Endothelial cell of umbilical vein (primary cell): ENCODE data around the gene TEKT5. TPM values are rescaled to one million over a fixed set of nuclear protein-coding genes. Genes with fewer than 3 reads are reported as not detected.

Experiments
- BruUV-seq: library from RNA; stranded (reverse); fragments of 400-500 nt; replicated peaks from 2 replicates; lab custom pipeline; 2021; lab: Mats Ljungman, UMichigan
- CTCF ChIA-PET: fragments of 300-600, 350-600 bp; sonication (Branson Sonifier 250); formaldehyde crosslinking; loops from one replicate; lab custom pipeline; 2021; ENCODE audit warnings: antibody characterized with exemption, inconsistent platforms; lab: Charles Lee
- POLR2A ChIA-PET: fragments of 300-600, 350-600 bp; sonication (Branson Sonifier 250); formaldehyde crosslinking; loops from one replicate; lab custom pipeline; 2021; ENCODE audit warnings: antibody characterized with exemption, inconsistent platforms; lab: Charles Lee
- DNase-seq: peaks from one replicate; pipeline ENCODE4 v3.0.0-alpha.2; 2011; ENCODE audit warnings: low read depth, low spot score
- FAIRE-seq: peaks from 2 replicates; lab custom pipeline; 2011; peaks lifted over from hg19 to GRCh38; lab: Jason Lieb, UNC
- H2AFZ ChIP-seq: 2 replicates; pipeline ENCODE4 v1.6.0; 2012; ENCODE audit warnings: low read depth, low read length, control low read depth, inconsistent platforms
- H3K27ac ChIP-seq: 2 replicates; pipeline ENCODE4 v1.5.1; 2011; ENCODE audit warnings: low read depth, mild to moderate bottlenecking, control low read depth, low read length, moderate library complexity; ENCODE audit not compliant: insufficient read depth
- H3K27me3 ChIP-seq, 2 experiments: 2 replicates each; pipeline versions ENCODE4 v1.6.0 to v1.6.1; 2011; ENCODE audit warnings: low read length in 2 of 2, mixed read lengths in 1 of 2; ENCODE audit not compliant: control insufficient read depth in 2 of 2, insufficient read depth in 2 of 2
- H3K36me3 ChIP-seq, 2 experiments: 2 replicates in 1 of 2; 3 replicates in 1 of 2; pipeline ENCODE4 v1.5.1; 2011; ENCODE audit warnings: low read length in 2 of 2, mild to moderate bottlenecking in 1 of 2, moderate library complexity in 1 of 2; ENCODE audit not compliant: control insufficient read depth in 2 of 2, insufficient read depth in 2 of 2; ENCODE audit errors: extremely low read depth in 1 of 2
- H3K4me1 ChIP-seq: 3 replicates; pipeline ENCODE4 v1.5.1; 2011; ENCODE audit warnings: mild to moderate bottlenecking, low read length; ENCODE audit not compliant: control insufficient read depth, insufficient read depth; ENCODE audit errors: extremely low read depth
- H3K4me2 ChIP-seq: 2 replicates; pipeline ENCODE4 v1.6.1; 2011; ENCODE audit warnings: low read length, control low read depth, mixed read lengths; ENCODE audit not compliant: insufficient read depth
- H3K4me3 ChIP-seq, 3 experiments: fragments of 200-600 bp in 1 of 3; sonication (generic), shearing (Covaris generic) in 1 of 3; replicated peaks in 1 of 3; 2 replicates each; pipeline ENCODE4 v1.5.1; 2011 to 2016; ENCODE audit warnings: control low read depth in 3 of 3, low read length in 3 of 3, mild to moderate bottlenecking in 2 of 3, inconsistent platforms in 1 of 3, low read depth in 1 of 3, moderate library complexity in 1 of 3; ENCODE audit not compliant: insufficient read depth in 1 of 3
- H3K79me2 ChIP-seq: 2 replicates; pipeline ENCODE4 v1.6.0; 2012; ENCODE audit warnings: low read length, inconsistent platforms; ENCODE audit not compliant: control insufficient read depth, insufficient read depth
- H3K9ac ChIP-seq: replicated peaks from 2 replicates; pipeline ENCODE3; 2011; ENCODE audit warnings: low read length, control low read depth; ENCODE audit not compliant: insufficient read depth; ENCODE audit errors: extremely low read depth
- H3K9me1 ChIP-seq: replicated peaks from 3 replicates; pipeline ENCODE4 v1.6.0; 2011; ENCODE audit warnings: mild to moderate bottlenecking, low read length; ENCODE audit not compliant: control insufficient read depth, insufficient read depth; ENCODE audit errors: extremely low read depth
- H3K9me3 ChIP-seq: replicated peaks from 2 replicates; pipeline ENCODE4 v1.5.1; 2012; ENCODE audit warnings: low read length, inconsistent platforms; ENCODE audit not compliant: control insufficient read depth, insufficient read depth
- H4K20me1 ChIP-seq: replicated peaks from 2 replicates; pipeline ENCODE3; 2011; ENCODE audit warnings: mild to moderate bottlenecking, low read length; ENCODE audit not compliant: control insufficient read depth, insufficient read depth; ENCODE audit errors: extremely low read depth
- EZH2 ChIP-seq: IDR thresholded peaks from 2 replicates; pipeline ENCODE4 v1.6.1; 2012; ENCODE audit warnings: borderline replicate concordance, low read depth, mild to moderate bottlenecking, moderate library complexity, low read length, inconsistent platforms; ENCODE audit not compliant: severe bottlenecking
- FOS ChIP-seq: IDR thresholded peaks from 2 replicates; pipeline ENCODE4 v1.6.1; 2011; ENCODE audit warnings: mild to moderate bottlenecking, low read length, moderate library complexity, borderline replicate concordance; ENCODE audit not compliant: insufficient read depth
- GATA2 ChIP-seq: IDR thresholded peaks from 2 replicates; pipeline ENCODE4 v1.7.0; 2011; ENCODE audit warnings: low read depth, mild to moderate bottlenecking, moderate library complexity, mixed read lengths, low read length; ENCODE audit not compliant: insufficient read length, insufficient read depth
- JUN ChIP-seq: IDR thresholded peaks from 2 replicates; pipeline ENCODE4 v1.6.1; 2011; ENCODE audit warnings: borderline replicate concordance, low read depth; ENCODE audit not compliant: insufficient read length, insufficient read depth
- MYC ChIP-seq: IDR thresholded peaks from one replicate; pipeline ENCODE4 v1.6.1; 2011; ENCODE audit warnings: mild to moderate bottlenecking, low read depth, low read length
- POLR2A ChIP-seq: IDR thresholded peaks from 2 replicates; pipeline ENCODE4 v1.6.1; 2012; ENCODE audit warnings: low read depth, mild to moderate bottlenecking, control low read depth, low read length
- POLR2AphosphoS5 ChIP-seq: IDR thresholded peaks from 2 replicates; pipeline ENCODE4 v1.6.1; 2012; ENCODE audit warnings: low read depth, mild to moderate bottlenecking, control low read depth, low read length, moderate library complexity; ENCODE audit not compliant: insufficient read depth
- dilution Hi-C: fragments of 300-500 bp; cut with MboI; formaldehyde crosslinking; loops from one replicate; pipeline ENCODE4 v1.15.0; 2019; ENCODE audit warnings: low sequenced_read_pairs; ENCODE audit not compliant: extremely low pct_ligation_motif_present
- intact Hi-C: fragments of 100-400 bp; cut with micrococcal nuclease; formaldehyde crosslinking; loops from one replicate; pipeline ENCODE4 v1.10.0; 2022
- polyA plus RNA-seq, 4 experiments: library from polyadenylated mRNA; depleted of rRNA in 3 of 4; stranded (reverse) in 3 of 4; unstranded in 1 of 4; fragments of >200 nt; gene quantifications; 2 replicates each; pipeline versions ENCODE4 v1.2.1 to v1.2.3, GENCODE V29; 2011 to 2012; ENCODE audit warnings: missing spikeins in 1 of 4
- total RNA-seq: library from RNA; stranded (reverse); gene quantifications from 2 replicates; pipeline ENCODE4 v1.2.3, GENCODE V29; 2021
- TF ChIP-seq, protein P1 (sequence below), 2 donors: IDR thresholded peaks; 1 replicate in 1 of 2; 2 replicates in 1 of 2; pipeline ENCODE4 v1.5.1; 2011; ENCODE audit warnings: low read length in 2 of 2, mild to moderate bottlenecking in 2 of 2, moderate library complexity in 2 of 2, control low read depth in 1 of 2, inconsistent platforms in 1 of 2, low read depth in 1 of 2; ENCODE audit not compliant: insufficient read depth in 1 of 2; ENCODE audit errors: extremely low read depth in 1 of 2
- TF ChIP-seq, protein P2 (sequence below): IDR thresholded peaks from 2 replicates; pipeline ENCODE4 v1.6.1; 2011; ENCODE audit not compliant: insufficient read depth, insufficient read length

The TEKT5 gene
- total and polyA plus RNA-seq, 2 donors (not counting 3 experiments of a cell fraction or from before 2014, with no cell fraction given), result not detected

DNA sequence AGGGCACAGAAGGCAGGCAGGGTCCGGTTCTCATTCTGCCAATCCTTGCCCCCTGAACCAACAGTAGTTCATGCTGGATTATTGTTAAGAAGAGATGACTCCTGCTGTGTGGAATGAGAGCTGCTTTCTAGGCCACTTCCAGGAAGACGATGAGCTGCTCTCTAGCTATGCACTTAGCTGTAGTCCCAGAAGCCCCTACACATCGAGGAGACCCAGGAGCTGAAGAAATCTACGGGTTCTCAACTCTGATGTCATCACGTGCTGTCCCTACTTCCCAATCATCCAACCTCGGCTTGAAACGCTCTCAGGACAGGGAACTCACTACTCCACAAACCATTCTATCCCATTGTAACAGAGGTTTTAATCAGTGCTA, 85.3 kb downstream of the TEKT5 start:
- dilution Hi-C loops, result no loop called here
- DNase-seq, result no peak
- TF ChIP-seq MYC (no peak), JUN (no peak), GATA2 (no peak), EZH2 (no peak), FOS (no peak), POLR2AphosphoS5 (no peak), POLR2A (no peak)
- TF ChIP-seq, protein P1, sequence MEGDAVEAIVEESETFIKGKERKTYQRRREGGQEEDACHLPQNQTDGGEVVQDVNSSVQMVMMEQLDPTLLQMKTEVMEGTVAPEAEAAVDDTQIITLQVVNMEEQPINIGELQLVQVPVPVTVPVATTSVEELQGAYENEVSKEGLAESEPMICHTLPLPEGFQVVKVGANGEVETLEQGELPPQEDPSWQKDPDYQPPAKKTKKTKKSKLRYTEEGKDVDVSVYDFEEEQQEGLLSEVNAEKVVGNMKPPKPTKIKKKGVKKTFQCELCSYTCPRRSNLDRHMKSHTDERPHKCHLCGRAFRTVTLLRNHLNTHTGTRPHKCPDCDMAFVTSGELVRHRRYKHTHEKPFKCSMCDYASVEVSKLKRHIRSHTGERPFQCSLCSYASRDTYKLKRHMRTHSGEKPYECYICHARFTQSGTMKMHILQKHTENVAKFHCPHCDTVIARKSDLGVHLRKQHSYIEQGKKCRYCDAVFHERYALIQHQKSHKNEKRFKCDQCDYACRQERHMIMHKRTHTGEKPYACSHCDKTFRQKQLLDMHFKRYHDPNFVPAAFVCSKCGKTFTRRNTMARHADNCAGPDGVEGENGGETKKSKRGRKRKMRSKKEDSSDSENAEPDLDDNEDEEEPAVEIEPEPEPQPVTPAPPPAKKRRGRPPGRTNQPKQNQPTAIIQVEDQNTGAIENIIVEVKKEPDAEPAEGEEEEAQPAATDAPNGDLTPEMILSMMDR (IDR thresholded peaks at IDR 0.05; ENCODE audit: extremely low read depth in 1 of 2, insufficient read depth in 1 of 2, low read depth in 1 of 2, low read length in 2 of 2), result no peak
- TF ChIP-seq, protein P2, sequence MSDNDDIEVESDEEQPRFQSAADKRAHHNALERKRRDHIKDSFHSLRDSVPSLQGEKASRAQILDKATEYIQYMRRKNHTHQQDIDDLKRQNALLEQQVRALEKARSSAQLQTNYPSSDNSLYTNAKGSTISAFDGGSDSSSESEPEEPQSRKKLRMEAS, result no peak
- H4K20me1 ChIP-seq, result no peaks in the 10 kb centered on the region
- H3K4me2 ChIP-seq, result no peak overlapping the region
- intact Hi-C loops, result no loop called here
- H3K4me3 ChIP-seq, result no peak overlapping the region
- POLR2A ChIA-PET, result no interaction called here
- CTCF ChIA-PET, result no interaction called here
- H3K36me3 ChIP-seq, result no peaks in the 10 kb centered on the region
- no peaks in the 10 kb centered on the region for H3K4me1 ChIP-seq
- no peak overlapping the region for H2AFZ ChIP-seq
- no peak overlapping the region for H3K9ac ChIP-seq
- no peaks in the 10 kb centered on the region for H3K79me2 ChIP-seq
- no TSS peak for BruUV-seq
- FAIRE-seq, result no peak
- no peaks in the 10 kb centered on the region for H3K9me3 ChIP-seq
- no peaks in the 10 kb centered on the region for H3K27me3 ChIP-seq
- no peaks in the 10 kb centered on the region for H3K9me1 ChIP-seq
- H3K27ac ChIP-seq, result no peak overlapping the region
